Heart right ventricle (tissue), 16 donors: ENCODE data around the gene AQP12B. TPM values are rescaled to one million over a fixed set of nuclear protein-coding genes. Genes with fewer than 3 reads are reported as not detected.

Experiments
- ATAC-seq, 8 donors: fragments of 200-7000 bp; cut with Tn5 transposase; one replicate each; pipeline ENCODE4 v1.9.1; 2020; ENCODE audit warnings: mild to moderate bottlenecking in 8 of 8, moderate library complexity in 8 of 8, moderate number of reproducible peaks in 1 of 8
- DNase-seq, 2 donors: peaks; one replicate each; pipeline ENCODE4 v3.0.0-alpha.2; 2020
- H3K27ac ChIP-seq, 10 donors: fragments of 200-600 bp; sonication (generic) in 2 of 10; one replicate each; pipeline versions ENCODE4 v1.5.0 to v1.8.0; 2020 to 2022; ENCODE audit warnings: mild to moderate bottlenecking in 3 of 10
- H3K27me3 ChIP-seq, 7 donors: fragments of 200-600 bp; one replicate each; pipeline ENCODE4 v1.8.0; 2021 to 2022; ENCODE audit warnings: mild to moderate bottlenecking in 2 of 7
- H3K36me3 ChIP-seq, 9 donors: fragments of 200-600 bp; sonication (generic) in 1 of 9; one replicate each; pipeline versions ENCODE4 v1.5.0 to v1.8.0; 2020 to 2022; ENCODE audit warnings: mild to moderate bottlenecking in 2 of 9
- H3K4me1 ChIP-seq, 9 donors: fragments of 200-600 bp; sonication (generic) in 1 of 9; one replicate each; pipeline versions ENCODE4 v1.5.0 to v1.8.0; 2020 to 2022; ENCODE audit warnings: mild to moderate bottlenecking in 4 of 9
- H3K4me3 ChIP-seq, 10 donors: fragments of 200-600 bp; sonication (generic) in 2 of 10; one replicate each; pipeline versions ENCODE4 v1.5.0 to v1.8.0; 2020 to 2022; ENCODE audit warnings: mild to moderate bottlenecking in 7 of 10, moderate library complexity in 2 of 10
- H3K9me3 ChIP-seq, 11 donors: fragments of 200-600 bp in 10 of 11; sonication (generic) in 2 of 11; one replicate each; pipeline versions ENCODE4 v1.5.0 to v1.8.0; 2013 to 2022; ENCODE audit warnings: mild to moderate bottlenecking in 2 of 11, control low read depth in 1 of 11, moderate library complexity in 1 of 11
- CTCF ChIP-seq, 9 donors: fragments of 200-600 bp; sonication (generic) in 2 of 9; IDR thresholded peaks; one replicate each; pipeline versions ENCODE4 v1.5.0 to v1.8.0; 2021 to 2022; ENCODE audit warnings: antibody characterized with exemption in 9 of 9, mild to moderate bottlenecking in 5 of 9, moderate library complexity in 1 of 9
- WGBS, 2 donors: extraction: QIAGEN DNeasy Blood & Tissue Kit; methylation state at CpG; one replicate each; pipeline ENCODE4 v1.1.7; 2013; ENCODE audit warnings: inconsistent platforms in 1 of 2; 5-methylcytosine and 5-hydroxymethylcytosine counted together
- intact Hi-C, 10 donors: fragments of 100-400 bp; cut with DNase I; formaldehyde crosslinking; loops; one replicate each; pipeline versions ENCODE4 v1.11.1 to v1.14.2; 2022
- polyA plus RNA-seq, 2 donors: library from polyadenylated mRNA; stranded (reverse); fragments of 200-250 nt; gene quantifications; one replicate each; pipeline ENCODE4 v1.2.3, GENCODE V29; 2013
- total RNA-seq, 10 donors: library from RNA; stranded (reverse); fragmentation: NEBNext Ultra II Directional in 3 of 10; extraction: Animal tissue kit (Norgen Biotek cat#: 25700) in 3 of 10; gene quantifications; one replicate each; pipeline versions ENCODE4 v1.2.1 to v1.2.4, GENCODE V29; 2021 to 2023
- donor health status: Arrhythmogenic right ventricular cardiomyopathy.
- donor health status: ischemic (EF 13 %, LVEDD 7.1; RV severe dilation, severe dysfunction).
- donor health status: healthy with polysubstance abuse.
- donor health status: DM: no; HTN: yes; CAD: no.
- donor health status: DM: no; HTN: no; CAD: no.
- donor health status: ischemic (EF 25% LVEDD 6.9; RV normal size, moderate dysfunction).
- donor health status: ischemic (EF 25% LVEDD 5.7; RV mildly dilated, moderate dysfunction).
- donor health status: healthy.
- donor health status: DM: yes; HTN: yes; CAD: no.
- donor health status: Ischemic cardiomyopathy.
- donor health status: ischemic (EF 35%, LVEDD 5.7; RV mildly dilated, moderate dysfunction).
- donor health status: nonischemic (EF 11% LVEDD 7.7; RV severe dilation, severe dysfunction).
- donor health status: DM: yes; HTN: yes; CAD: no.
- donor health status: PGD.
- donor health status: ischemic (EF 29% LVEDD 5.4; RV normal size, mild dysfunction).
- donor health status: nonischemic (EF 23%, LVEDD 6.1; RV moderate dilation, normal function).

AQP12B gene
- total and polyA plus RNA-seq, 12 donors, result 0.03 TPM; not detected in 11

- Histone ChIP-seq H3K4me1 (no peaks in the 10 kb centered on the region), H3K9me3 (no peaks in the 10 kb centered on the region), H3K4me3 (no peak overlapping the region), H3K27me3 (peaks cover 0 to 29% (median 16%) of the 10 kb centered on the region in 7 donors), H3K36me3 (no peaks in the 10 kb centered on the region), H3K27ac (no peak overlapping the region)
- 35 to 46% methylated on average over 7 of the region's 7 CpGs for WGBS, 2 donors
- no peak for DNase-seq
- no peak for ATAC-seq
- intact Hi-C loops, result no loop called here
- no peak for TF ChIP-seq CTCF (IDR thresholded peaks at IDR 0.05)
Observed at GRCh38 chr2:240728827-240729226, 46.1 kb upstream of the AQP12B start.

- H3K4me1 ChIP-seq, result no peaks in the 10 kb centered on the region
- intact Hi-C loops, result no loop called here
- ATAC-seq (no peak), DNase-seq (no peak)
- H3K36me3 ChIP-seq, result no peaks in the 10 kb centered on the region
- H3K27ac ChIP-seq, result no peak overlapping the region
- H3K9me3 ChIP-seq, result no peaks in the 10 kb centered on the region
- peaks cover 0 to 29% (median 16%) of the 10 kb centered on the region in 7 donors for H3K27me3 ChIP-seq
- 90 to 95% methylated on average over 10 of the region's 10 CpGs for WGBS, 2 donors
- H3K4me3 ChIP-seq, result no peak overlapping the region
- TF ChIP-seq CTCF (IDR thresholded peaks at IDR 0.05), result no peak
Observed at GRCh38 chr2:240728361-240728760, 45.7 kb upstream of the AQP12B start.

- ATAC-seq, result no peak
- Histone ChIP-seq H3K27me3 (peaks cover 0 to 29% (median 16%) of the 10 kb centered on the region in 7 donors), H3K4me1 (no peaks in the 10 kb centered on the region), H3K36me3 (no peaks in the 10 kb centered on the region), H3K9me3 (no peaks in the 10 kb centered on the region), H3K4me3 (no peak overlapping the region), H3K27ac (no peak overlapping the region)
- TF ChIP-seq CTCF (IDR thresholded peaks at IDR 0.05), result no peak
- WGBS, 2 donors, result 86 to 90% methylated on average over 15 of the region's 15 CpGs
- intact Hi-C loops, result no loop called here
- DNase-seq, result no peak
Observed at GRCh38 chr2:240727913-240728312, 45.2 kb upstream of the AQP12B start.

GRCh38 chr2:240727439-240727838 lies 44.8 kb upstream of the AQP12B start:
- Histone ChIP-seq H3K4me3 (no peak overlapping the region), H3K4me1 (no peaks in the 10 kb centered on the region), H3K27me3 (peaks cover 0 to 29% (median 16%) of the 10 kb centered on the region in 7 donors), H3K27ac (no peak overlapping the region), H3K9me3 (no peaks in the 10 kb centered on the region), H3K36me3 (no peaks in the 10 kb centered on the region)
- intact Hi-C loops, result no loop called here
- WGBS, 2 donors, result 85 to 86% methylated on average over 14 of the region's 14 CpGs
- no peak for TF ChIP-seq CTCF (IDR thresholded peaks at IDR 0.05)
- no peak for ATAC-seq
- no peak for DNase-seq
